GM10266 (cell line): ENCODE data around the gene TPO.

Experiments
- DNase-seq: peaks from one replicate; pipeline ENCODE4 v3.0.0; 2012; ENCODE audit errors: extremely low spot score
- TF ChIP-seq, protein P1 (sequence below): IDR thresholded peaks from 2 replicates; pipeline ENCODE4 v1.5.1; 2012; ENCODE audit warnings: mild to moderate bottlenecking, low read depth; ENCODE audit not compliant: control insufficient read depth, insufficient read depth; ENCODE audit errors: missing control alignments

Gene TPO

DNA sequence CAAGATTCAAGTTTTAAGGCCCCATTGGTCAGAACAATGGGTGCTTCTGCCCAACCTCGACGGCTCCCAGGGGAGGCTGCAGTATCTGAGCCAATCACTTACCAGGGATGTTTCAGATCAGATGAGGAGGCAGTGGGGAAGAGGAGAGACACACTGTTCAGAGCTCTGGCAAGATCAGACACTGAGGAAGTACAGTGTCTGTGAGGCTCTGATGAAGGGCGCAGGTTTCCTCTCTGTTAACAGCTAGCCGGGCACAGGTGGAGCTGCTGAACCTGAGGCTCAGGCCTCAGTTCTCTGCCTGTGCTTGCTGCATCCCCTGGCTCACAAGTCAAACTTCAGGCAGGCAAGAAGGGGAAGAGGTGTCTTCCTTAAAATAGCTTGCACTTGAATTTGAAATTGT lies 69.7 kb downstream of the TPO start:
- no peak for DNase-seq
- TF ChIP-seq, protein P1, sequence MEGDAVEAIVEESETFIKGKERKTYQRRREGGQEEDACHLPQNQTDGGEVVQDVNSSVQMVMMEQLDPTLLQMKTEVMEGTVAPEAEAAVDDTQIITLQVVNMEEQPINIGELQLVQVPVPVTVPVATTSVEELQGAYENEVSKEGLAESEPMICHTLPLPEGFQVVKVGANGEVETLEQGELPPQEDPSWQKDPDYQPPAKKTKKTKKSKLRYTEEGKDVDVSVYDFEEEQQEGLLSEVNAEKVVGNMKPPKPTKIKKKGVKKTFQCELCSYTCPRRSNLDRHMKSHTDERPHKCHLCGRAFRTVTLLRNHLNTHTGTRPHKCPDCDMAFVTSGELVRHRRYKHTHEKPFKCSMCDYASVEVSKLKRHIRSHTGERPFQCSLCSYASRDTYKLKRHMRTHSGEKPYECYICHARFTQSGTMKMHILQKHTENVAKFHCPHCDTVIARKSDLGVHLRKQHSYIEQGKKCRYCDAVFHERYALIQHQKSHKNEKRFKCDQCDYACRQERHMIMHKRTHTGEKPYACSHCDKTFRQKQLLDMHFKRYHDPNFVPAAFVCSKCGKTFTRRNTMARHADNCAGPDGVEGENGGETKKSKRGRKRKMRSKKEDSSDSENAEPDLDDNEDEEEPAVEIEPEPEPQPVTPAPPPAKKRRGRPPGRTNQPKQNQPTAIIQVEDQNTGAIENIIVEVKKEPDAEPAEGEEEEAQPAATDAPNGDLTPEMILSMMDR = no peak

GRCh38 chr2:1483551-1483950 lies 70.3 kb downstream of the TPO start:
- no peak for DNase-seq
- TF ChIP-seq, protein P1 = no peak

- TF ChIP-seq, protein P1 = no peak
- no peak for DNase-seq
Observed at GRCh38 chr2:1484131-1484884, 71.0 kb downstream of the TPO start.

GRCh38 chr2:1486670-1487069 lies 73.4 kb downstream of the TPO start:
- TF ChIP-seq, protein P1 = no peak
- DNase-seq = no peak

GRCh38 chr2:1487758-1488157 lies 74.5 kb downstream of the TPO start:
- TF ChIP-seq, protein P1 = no peak
- DNase-seq = no peak

- no peak for DNase-seq
- TF ChIP-seq, protein P1 = no peak
Observed at GRCh38 chr2:1488181-1488671, 75.0 kb downstream of the TPO start.

DNA sequence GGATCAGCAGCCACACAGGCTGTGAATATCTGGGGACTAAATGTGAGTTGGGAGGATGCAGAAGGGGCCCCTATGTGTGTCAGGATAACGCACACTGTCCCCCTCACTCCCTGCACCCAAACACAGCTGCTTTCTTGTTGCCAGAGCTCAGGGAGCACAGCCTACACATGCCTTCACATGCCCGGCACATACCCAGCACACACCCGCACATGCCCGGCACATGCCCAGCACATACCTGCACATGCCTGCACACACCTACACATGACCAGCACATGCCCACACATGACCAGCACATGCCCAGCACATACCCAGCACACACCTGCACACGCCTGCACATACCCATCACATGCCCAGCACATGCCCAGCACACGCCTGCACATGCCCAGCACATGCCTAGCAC lies 75.6 kb downstream of the TPO start:
- no peak for DNase-seq
- TF ChIP-seq, protein P1 = no peak
